ENCODE measurements around the gene NCKAP5. TPM values are rescaled to one million over a fixed set of nuclear protein-coding genes. Genes with fewer than 3 reads are reported as not detected.

NCKAP5 gene
- total and polyA plus RNA-seq, 2 experiments from 2014 or later: 2.2 to 5.5 TPM

DNA sequence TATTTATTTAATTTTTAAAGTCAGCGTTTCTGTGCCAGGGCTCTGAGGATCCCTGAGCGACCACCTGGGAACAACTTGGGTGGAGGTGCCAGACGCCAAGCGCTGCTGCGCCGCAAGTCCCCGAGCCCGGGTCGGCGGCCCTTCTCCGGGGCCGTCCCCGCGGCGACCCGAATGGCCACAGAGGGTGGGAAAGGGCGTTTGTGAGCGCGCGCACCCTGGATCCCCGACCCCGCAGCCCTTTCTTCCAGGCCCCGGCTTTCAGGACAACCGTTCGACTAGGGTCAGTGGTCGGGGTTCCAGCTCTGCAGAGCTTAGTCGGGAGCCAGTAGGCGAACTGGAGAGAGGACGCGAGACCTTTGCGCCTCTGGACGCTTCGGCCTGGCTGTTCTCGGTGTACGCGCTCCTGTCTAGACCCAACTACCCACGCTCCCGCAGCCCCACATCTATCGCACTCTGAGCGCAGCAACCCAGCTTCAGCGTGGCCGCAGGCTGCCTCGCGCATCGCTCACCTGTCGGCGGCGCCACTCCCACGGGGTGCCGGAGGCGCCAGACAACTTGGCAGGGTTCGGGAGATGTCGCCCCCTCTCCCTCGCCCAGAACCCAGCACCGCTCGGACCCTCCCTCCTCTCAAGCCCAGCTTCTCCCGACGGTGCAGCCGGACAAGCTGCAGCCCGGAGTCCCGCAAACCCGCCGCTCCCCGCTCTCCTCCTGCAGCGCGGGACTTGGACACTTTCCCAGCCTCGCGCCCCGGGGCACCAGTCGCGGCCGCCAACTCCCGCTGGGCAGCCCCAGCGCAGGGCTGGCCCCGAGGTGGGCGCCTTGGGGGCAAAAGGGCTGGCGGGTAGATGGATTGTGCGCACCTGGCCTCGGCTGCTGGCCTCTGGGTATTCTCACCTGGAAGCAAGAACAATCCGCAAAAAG is 899.0 kb downstream of the NCKAP5 start:
- peak; percentile 52 for DNase-seq (ENCODE audit: low spot score)
- Histone ChIP-seq H3K4me1 (ENCODE audit: insufficient read depth) (peaks cover 8% of the 10 kb centered on the region), H2AFZ (peak overlapping the region; percentile 69), H3K27me3 (peaks cover 48% of the 10 kb centered on the region), H3K9me3 (ENCODE audit: low read depth) (no peaks in the 10 kb centered on the region), H3K4me3 (peak overlapping the region; percentile 58), H3K4me2 (peak overlapping the region; percentile 97), H3K27ac (no peak overlapping the region), H3K36me3 (replicated peaks; ENCODE audit: insufficient read depth, low read depth) (no peaks in the 10 kb centered on the region), H3K79me2 (no peaks in the 10 kb centered on the region), H3K9me2 (replicated peaks; ENCODE audit: insufficient read depth) (no peaks in the 10 kb centered on the region), H4K20me1 (ENCODE audit: insufficient read depth, poor library complexity, severe bottlenecking) (no peaks in the 10 kb centered on the region)
- WGBS (ENCODE audit: low lambda C conversion rate, missing lambda C conversion rate): 1% methylated on average over 75 of the region's 80 CpGs
- TF ChIP-seq, protein P1, sequence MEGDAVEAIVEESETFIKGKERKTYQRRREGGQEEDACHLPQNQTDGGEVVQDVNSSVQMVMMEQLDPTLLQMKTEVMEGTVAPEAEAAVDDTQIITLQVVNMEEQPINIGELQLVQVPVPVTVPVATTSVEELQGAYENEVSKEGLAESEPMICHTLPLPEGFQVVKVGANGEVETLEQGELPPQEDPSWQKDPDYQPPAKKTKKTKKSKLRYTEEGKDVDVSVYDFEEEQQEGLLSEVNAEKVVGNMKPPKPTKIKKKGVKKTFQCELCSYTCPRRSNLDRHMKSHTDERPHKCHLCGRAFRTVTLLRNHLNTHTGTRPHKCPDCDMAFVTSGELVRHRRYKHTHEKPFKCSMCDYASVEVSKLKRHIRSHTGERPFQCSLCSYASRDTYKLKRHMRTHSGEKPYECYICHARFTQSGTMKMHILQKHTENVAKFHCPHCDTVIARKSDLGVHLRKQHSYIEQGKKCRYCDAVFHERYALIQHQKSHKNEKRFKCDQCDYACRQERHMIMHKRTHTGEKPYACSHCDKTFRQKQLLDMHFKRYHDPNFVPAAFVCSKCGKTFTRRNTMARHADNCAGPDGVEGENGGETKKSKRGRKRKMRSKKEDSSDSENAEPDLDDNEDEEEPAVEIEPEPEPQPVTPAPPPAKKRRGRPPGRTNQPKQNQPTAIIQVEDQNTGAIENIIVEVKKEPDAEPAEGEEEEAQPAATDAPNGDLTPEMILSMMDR (IDR thresholded peaks at IDR 0.05; ENCODE audit: poor library complexity): peak; percentile 24
- peak; percentile 66 for TF ChIP-seq EZH2 (IDR thresholded peaks at IDR 0.05; ENCODE audit: borderline replicate concordance)
- TF ChIP-seq EZH2phosphoT487 (IDR thresholded peaks at IDR 0.05; ENCODE audit: low read depth, severe bottlenecking, unreplicated experiment): peak; percentile 52

DNA sequence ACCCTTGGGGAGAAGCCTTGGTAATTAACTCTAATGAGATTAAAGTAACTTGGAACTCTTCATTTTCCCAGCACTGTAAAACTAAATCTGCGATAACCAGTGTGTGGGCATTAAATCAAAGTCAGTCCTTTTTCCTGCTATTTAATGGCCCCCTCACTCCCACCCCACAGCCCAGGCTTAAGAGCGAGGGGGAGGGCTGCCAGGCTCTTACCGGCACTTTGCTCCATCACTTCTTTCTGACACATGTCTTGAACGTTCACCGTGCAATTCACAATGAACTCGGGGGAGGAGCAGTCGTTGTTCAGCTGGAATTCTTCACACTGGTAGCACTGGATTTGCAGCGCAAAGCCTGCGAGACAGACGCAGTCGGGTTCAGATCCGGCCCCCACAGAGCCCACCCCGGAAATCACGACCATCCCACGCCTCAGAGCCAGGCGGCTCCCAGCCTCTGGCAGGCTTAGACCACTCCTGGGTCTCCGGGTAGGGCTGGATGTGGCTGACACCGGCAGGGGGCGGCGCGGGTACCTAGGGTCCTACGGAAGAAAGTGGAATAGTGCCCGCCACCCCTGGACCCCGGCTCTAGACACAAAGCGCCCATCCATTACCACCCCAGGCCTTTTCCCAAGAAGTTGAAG is 900.0 kb downstream of the NCKAP5 start:
- no peaks in the 10 kb centered on the region for H3K9me3 ChIP-seq (ENCODE audit: low read depth)
- H3K27ac ChIP-seq: no peak overlapping the region
- no peaks in the 10 kb centered on the region for H4K20me1 ChIP-seq (ENCODE audit: insufficient read depth, poor library complexity, severe bottlenecking)
- no peak overlapping the region for H3K4me3 ChIP-seq
- no peak for TF ChIP-seq EZH2 (IDR thresholded peaks at IDR 0.05; ENCODE audit: borderline replicate concordance)
- TF ChIP-seq, protein P1 (IDR thresholded peaks at IDR 0.05; ENCODE audit: poor library complexity): peak; percentile 28
- no peaks in the 10 kb centered on the region for H3K9me2 ChIP-seq (replicated peaks; ENCODE audit: insufficient read depth)
- H3K4me1 ChIP-seq (ENCODE audit: insufficient read depth): peaks cover 8% of the 10 kb centered on the region
- H3K79me2 ChIP-seq: no peaks in the 10 kb centered on the region
- H3K4me2 ChIP-seq: peak overlapping the region; percentile 97
- peaks cover 48% of the 10 kb centered on the region for H3K27me3 ChIP-seq
- DNase-seq (ENCODE audit: low spot score): peak; percentile 40
- no peak overlapping the region for H2AFZ ChIP-seq
- H3K36me3 ChIP-seq (replicated peaks; ENCODE audit: insufficient read depth, low read depth): no peaks in the 10 kb centered on the region
- WGBS (ENCODE audit: low lambda C conversion rate, missing lambda C conversion rate): 8% methylated on average over 20 of the region's 25 CpGs

DNA sequence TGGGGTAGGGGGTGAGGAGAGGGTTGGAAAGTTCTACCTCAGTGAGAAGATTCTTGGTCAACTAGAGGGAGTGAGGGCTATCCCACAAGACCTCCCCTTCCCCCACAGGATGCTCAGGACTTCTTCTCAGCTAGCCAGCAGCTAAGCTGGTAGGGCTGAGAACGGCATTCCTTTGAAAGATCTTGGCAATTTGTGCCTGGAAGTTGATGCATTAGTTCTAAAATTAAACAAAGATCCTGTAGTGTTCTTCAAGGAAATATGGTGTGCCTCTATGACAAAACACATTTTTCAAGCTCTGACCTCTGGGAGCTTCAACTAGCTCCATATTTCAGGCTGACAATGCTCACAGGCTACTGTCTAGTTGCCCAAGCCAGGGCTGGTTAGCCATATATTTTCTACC is 900.6 kb downstream of the NCKAP5 start:
- TF ChIP-seq EZH2phosphoT487 (IDR thresholded peaks at IDR 0.05; ENCODE audit: low read depth, severe bottlenecking, unreplicated experiment): no peak
- TF ChIP-seq, protein P1 (IDR thresholded peaks at IDR 0.05; ENCODE audit: poor library complexity): no peak
- TF ChIP-seq EZH2 (IDR thresholded peaks at IDR 0.05; ENCODE audit: borderline replicate concordance): no peak
- no peak overlapping the region for H3K27ac ChIP-seq
- H3K4me1 ChIP-seq (ENCODE audit: insufficient read depth): peaks cover 8% of the 10 kb centered on the region
- no peaks in the 10 kb centered on the region for H3K79me2 ChIP-seq
- 52% methylated on average over 1 of the region's 1 CpG for WGBS (ENCODE audit: low lambda C conversion rate, missing lambda C conversion rate)
- no peaks in the 10 kb centered on the region for H3K9me3 ChIP-seq (ENCODE audit: low read depth)
- H3K9me2 ChIP-seq (replicated peaks; ENCODE audit: insufficient read depth): no peaks in the 10 kb centered on the region
- no peaks in the 10 kb centered on the region for H4K20me1 ChIP-seq (ENCODE audit: insufficient read depth, poor library complexity, severe bottlenecking)
- no peak overlapping the region for H2AFZ ChIP-seq
- H3K27me3 ChIP-seq: peaks cover 45% of the 10 kb centered on the region
- H3K4me2 ChIP-seq: peak overlapping the region; percentile 97
- DNase-seq (ENCODE audit: low spot score): no peak
- no peaks in the 10 kb centered on the region for H3K36me3 ChIP-seq (replicated peaks; ENCODE audit: insufficient read depth, low read depth)
- H3K4me3 ChIP-seq: no peak overlapping the region
